ENCODE results near the gene GIMAP4.

DNA sequence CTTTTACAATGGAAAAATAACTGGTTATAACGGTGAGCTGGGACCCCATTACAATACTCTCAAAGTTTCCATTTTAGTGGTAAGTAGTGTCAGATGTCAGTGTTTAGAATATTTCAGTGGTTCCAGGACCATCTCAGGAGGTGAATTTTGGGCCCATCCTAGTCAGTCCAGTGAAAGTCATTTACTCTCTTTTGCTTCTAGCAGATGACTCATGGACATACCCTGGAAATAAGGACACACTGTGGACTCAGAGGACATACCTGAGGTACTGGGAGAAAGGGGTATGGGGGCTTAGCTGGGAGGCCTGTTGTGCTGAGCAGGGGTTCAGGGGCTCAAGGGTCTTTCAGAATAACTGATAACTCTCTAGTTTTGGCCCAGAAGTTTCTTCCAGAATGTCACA lies 618 bp upstream of the GIMAP4 start:
- no peak for TF ChIP-seq CTCF (IDR thresholded peaks at IDR 0.05)
- TF ChIP-seq POLR2A (IDR thresholded peaks at IDR 0.05), result no peak

Measured in body of pancreas (tissue), 4 donors.